SJCRH30 (cell line): Measurements from ENCODE around the gene HSPA2. TPM values are rescaled to one million over a fixed set of nuclear protein-coding genes. Genes with fewer than 3 reads are reported as not detected.

Experiments used
- DNase-seq, 2 experiments: peaks; one replicate each; pipeline ENCODE4 v3.0.0-alpha.2; 2015 to 2020
- H3K27ac ChIP-seq: fragments of 250-450 bp; sonication (Bioruptor Pico); 2 replicates; pipeline ENCODE4 v1.5.1; 2020; ENCODE audit warnings: mild to moderate bottlenecking, moderate library complexity
- H3K27me3 ChIP-seq: fragments of 250-450 bp; sonication (Bioruptor Pico); 2 replicates; pipeline ENCODE4 v1.5.1; 2020; ENCODE audit warnings: mild to moderate bottlenecking, moderate library complexity
- H3K36me3 ChIP-seq: fragments of 250-450 bp; sonication (Bioruptor Pico); 2 replicates; pipeline ENCODE4 v1.5.1; 2020; ENCODE audit warnings: mild to moderate bottlenecking, moderate library complexity
- H3K4me1 ChIP-seq: fragments of 250-450 bp; sonication (Bioruptor Pico); 2 replicates; pipeline ENCODE4 v1.5.1; 2020; ENCODE audit warnings: mild to moderate bottlenecking, moderate library complexity
- H3K4me3 ChIP-seq: fragments of 250-450 bp; sonication (Bioruptor Pico); 2 replicates; pipeline ENCODE4 v1.5.1; 2020; ENCODE audit warnings: mild to moderate bottlenecking, moderate library complexity
- H3K9me3 ChIP-seq: fragments of 250-450 bp; sonication (Bioruptor Pico); replicated peaks from 2 replicates; pipeline ENCODE4 v1.5.1; 2020; ENCODE audit warnings: mild to moderate bottlenecking, moderate library complexity
- total RNA-seq: library from RNA; depleted of rRNA; stranded (reverse); fragments of >200 nt; shearing (Covaris generic); gene quantifications from 2 replicates; pipeline ENCODE4 v1.2.3, GENCODE V29; 2014; rRNA removed

Gene HSPA2
- total RNA-seq: 1.8 and 1.9 TPM in 2 replicates

DNA sequence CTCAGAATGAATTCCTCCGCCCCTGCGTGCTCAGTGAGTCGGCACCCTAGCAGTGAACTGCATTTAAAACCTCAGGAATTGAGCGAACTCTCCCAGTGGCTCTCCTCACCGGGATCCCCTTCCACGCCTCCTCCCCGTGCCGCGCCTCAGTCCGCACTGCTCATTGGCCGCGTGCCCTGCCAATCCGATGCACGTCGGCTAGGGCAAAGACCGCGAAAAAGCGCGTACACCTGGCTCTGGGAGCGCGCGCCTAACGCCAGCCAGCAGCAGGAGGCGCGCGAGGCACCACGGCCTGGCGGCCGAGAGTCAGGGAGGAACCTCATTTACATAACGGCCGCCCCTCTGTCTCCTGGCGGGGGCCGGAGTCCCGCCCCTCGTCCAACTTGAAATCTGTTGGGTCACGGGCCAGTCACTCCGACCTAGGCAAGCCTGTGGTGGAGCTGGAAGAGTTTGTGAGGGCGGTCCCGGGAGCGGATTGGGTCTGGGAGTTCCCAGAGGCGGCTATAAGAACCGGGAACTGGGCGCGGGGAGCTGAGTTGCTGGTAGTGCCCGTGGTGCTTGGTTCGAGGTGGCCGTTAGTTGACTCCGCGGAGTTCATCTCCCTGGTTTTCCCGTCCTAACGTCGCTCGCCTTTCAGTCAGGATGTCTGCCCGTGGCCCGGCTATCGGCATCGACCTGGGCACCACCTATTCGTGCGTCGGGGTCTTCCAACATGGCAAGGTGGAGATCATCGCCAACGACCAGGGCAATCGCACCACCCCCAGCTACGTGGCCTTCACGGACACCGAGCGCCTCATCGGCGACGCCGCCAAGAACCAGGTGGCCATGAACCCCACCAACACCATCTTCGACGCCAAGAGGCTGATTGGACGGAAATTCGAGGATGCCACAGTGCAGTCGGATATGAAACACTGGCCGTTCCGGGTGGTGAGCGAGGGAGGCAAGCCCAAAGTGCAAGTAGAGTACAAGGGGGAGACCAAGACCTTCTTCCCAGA is at the start of gene HSPA2:
Gene HSPA2 (plus strand): TSS at position 534 of the 995 bp plus-strand sequence. CDS start 109 bp downstream, at position 643.
- Histone ChIP-seq H3K36me3 (no peaks in the 10 kb centered on the region), H3K27ac (peak within 1 kb of the TSS; percentile 70), H3K4me3 (peak within 1 kb of the TSS; percentile 62), H3K9me3 (no peaks in the 10 kb centered on the region), H3K4me1 (no peaks in the 10 kb centered on the region), H3K27me3 (no peaks in the 10 kb centered on the region)
- DNase-seq: peak; percentile 90

DNA sequence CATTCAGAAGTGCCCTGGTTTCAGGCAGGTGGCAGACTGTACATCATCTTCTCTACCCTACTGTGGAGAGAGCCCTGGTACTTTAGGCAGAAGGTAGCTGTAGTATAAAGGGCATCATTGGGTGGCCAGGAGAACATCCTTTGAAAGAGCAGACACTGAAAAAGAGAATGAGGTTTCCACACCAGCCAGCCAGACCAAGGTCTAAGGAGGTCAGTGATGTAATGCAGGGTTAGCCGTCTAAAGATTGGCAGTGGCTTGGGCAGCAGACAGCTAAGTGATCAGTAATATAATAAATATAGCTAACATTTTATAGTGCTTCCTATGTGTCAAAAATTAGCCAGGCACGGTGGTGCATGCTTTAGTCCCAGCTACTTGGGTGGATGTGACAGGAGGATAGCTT is 48.9 kb upstream of the HSPA2 start:
- peaks cover 4% of the 10 kb centered on the region for H3K4me1 ChIP-seq
- no peak overlapping the region for H3K27ac ChIP-seq
- H3K27me3 ChIP-seq: no peaks in the 10 kb centered on the region
- H3K9me3 ChIP-seq: no peaks in the 10 kb centered on the region
- peaks cover 8% of the 10 kb centered on the region for H3K36me3 ChIP-seq
- no peak overlapping the region for H3K4me3 ChIP-seq
- DNase-seq: no peak

DNA sequence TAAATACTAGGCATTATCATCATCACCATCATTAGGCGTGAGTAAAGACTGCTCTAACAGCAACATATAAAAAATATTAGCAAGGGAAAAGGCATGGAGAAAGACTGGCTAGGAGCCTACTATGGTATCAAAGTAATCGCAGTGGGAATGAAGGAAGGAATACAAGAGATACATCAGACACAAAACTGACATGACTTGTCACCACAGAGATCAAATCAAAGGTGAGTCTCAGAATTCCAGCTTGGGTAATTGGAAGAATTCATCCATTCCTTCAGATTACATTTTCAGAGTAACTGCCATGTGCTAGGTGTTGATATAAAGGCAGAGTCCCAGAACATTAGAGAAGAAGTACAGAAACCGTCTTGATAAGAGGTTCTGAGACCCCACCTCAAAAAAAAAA is 47.1 kb upstream of the HSPA2 start:
- Histone ChIP-seq H3K27ac (no peak overlapping the region), H3K4me1 (peaks cover 4% of the 10 kb centered on the region), H3K36me3 (peaks cover 4% of the 10 kb centered on the region; the same call in 1 of the 2 replicates), H3K9me3 (no peaks in the 10 kb centered on the region), H3K4me3 (no peak overlapping the region), H3K27me3 (no peaks in the 10 kb centered on the region)
- DNase-seq: no peak

DNA sequence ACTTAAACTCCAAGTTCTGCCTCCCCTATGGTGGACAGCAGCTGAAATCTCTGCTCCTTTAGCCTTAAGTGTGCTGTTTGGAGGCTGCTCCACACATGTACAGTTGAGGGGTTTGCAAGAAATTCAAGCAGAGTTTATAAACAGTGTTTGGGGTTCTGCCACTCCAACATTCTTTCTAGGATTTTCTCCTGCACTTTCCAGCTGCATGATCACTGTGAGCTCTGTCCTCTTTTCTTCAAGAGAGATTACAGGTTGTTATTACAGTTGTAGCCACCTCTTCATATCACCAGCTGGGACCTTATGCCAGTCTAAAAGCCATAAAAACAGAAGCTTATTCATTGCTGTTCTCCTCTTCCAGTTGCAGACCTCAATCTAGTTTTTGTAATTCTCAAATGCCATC is 45.3 kb upstream of the HSPA2 start:
- Histone ChIP-seq H3K4me3 (no peak overlapping the region), H3K9me3 (no peaks in the 10 kb centered on the region), H3K4me1 (peaks cover 4% of the 10 kb centered on the region), H3K36me3 (0 out of 2 replicates have a peak, but pooled peaks cover 2% of the 10 kb centered on the region), H3K27ac (peak overlapping the region; percentile 15; the same call in 1 of the 2 replicates), H3K27me3 (no peaks in the 10 kb centered on the region)
- peak; percentile 12 to 61 for DNase-seq

DNA sequence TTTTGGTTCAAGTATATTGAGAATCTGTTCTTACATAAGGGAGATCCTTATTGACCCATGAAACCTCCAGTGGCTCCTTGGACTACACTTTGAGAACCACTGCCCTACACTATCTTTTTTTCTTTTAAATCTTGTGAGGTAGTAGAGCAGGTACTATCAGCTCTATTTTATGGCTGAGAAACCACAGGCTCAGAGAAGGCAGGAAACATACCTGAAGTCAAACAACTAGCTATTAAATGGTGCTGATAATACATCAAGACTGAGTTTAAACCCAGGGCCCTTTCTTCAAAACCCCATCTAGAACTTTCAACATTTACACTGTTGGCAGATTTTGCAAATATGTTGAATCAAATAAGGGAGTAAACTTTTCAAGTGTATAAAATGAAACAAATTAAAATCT is 43.8 kb upstream of the HSPA2 start:
- no peaks in the 10 kb centered on the region for H3K9me3 ChIP-seq
- no peak overlapping the region for H3K27ac ChIP-seq
- 0 out of 2 replicates have a peak, but pooled peaks cover 2% of the 10 kb centered on the region for H3K36me3 ChIP-seq
- no peak for DNase-seq
- peaks cover 11% of the 10 kb centered on the region for H3K4me1 ChIP-seq
- H3K27me3 ChIP-seq: no peaks in the 10 kb centered on the region
- no peak overlapping the region for H3K4me3 ChIP-seq

DNA sequence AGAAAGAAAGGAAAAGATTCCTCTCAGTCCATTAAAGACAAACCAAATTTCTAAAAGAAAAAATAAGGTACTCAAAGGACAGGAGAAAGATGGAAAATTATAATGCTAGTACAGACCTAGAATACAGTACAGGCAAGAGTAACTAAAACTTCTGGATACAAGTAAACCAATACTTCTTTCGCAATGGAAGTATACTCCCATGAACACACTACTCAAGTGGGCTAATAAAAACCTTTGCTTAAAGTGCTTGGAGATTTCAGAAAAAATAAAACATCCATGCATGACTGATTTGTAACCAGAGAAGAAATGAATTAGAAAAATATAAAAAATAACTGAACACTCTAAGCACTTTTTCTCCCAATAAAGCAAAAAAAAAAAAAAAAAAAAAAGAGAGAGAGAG is 40.5 kb upstream of the HSPA2 start:
- Histone ChIP-seq H3K27ac (no peak overlapping the region), H3K4me3 (no peak overlapping the region), H3K9me3 (no peaks in the 10 kb centered on the region), H3K36me3 (0 out of 2 replicates have a peak, but pooled peaks cover 2% of the 10 kb centered on the region), H3K4me1 (peaks cover 13% of the 10 kb centered on the region), H3K27me3 (no peaks in the 10 kb centered on the region)
- DNase-seq: no peak

DNA sequence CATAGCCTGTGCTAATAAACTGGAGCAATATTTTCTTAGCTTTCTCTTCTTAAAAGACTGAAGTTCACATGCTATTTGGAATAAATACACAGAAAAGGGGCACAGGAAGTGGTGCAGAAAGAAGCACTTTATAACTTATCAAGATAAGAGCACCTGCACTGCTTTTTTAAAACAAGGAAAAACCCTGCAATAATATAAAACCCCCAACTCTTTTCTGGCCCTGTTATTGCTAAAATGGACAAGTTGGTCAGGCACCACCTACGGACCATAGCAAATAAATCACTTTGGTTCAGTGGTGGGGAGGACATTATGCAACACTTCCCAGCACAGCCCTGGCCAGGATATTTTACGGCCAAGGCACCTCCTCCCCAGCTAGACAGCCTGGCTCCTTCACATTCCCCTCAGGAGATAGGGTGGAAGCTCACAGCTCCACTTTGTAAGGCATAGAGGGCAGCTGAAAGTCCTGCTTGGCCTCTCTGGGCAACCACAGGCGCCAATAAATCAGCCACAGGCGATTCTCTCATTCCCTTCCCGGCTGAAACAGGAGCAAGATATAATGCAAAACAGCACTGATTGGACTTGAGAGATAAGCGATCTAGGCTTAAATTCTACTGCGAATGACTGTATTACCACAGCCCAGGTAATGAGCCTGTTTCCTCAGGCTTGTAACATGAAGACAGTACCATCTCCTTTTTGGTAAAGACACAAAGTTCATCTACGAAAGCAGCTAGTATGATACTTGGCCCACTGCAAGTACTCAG is 39.0 kb upstream of the HSPA2 start:
- Histone ChIP-seq H3K27me3 (no peaks in the 10 kb centered on the region), H3K9me3 (no peaks in the 10 kb centered on the region), H3K4me3 (peak overlapping the region; percentile 93), H3K36me3 (0 out of 2 replicates have a peak, but pooled peaks cover 2% of the 10 kb centered on the region), H3K27ac (no peak overlapping the region; the same call in 1 of the 2 replicates), H3K4me1 (peaks cover 12% of the 10 kb centered on the region)
- peak; percentile 47 to 54 for DNase-seq

DNA sequence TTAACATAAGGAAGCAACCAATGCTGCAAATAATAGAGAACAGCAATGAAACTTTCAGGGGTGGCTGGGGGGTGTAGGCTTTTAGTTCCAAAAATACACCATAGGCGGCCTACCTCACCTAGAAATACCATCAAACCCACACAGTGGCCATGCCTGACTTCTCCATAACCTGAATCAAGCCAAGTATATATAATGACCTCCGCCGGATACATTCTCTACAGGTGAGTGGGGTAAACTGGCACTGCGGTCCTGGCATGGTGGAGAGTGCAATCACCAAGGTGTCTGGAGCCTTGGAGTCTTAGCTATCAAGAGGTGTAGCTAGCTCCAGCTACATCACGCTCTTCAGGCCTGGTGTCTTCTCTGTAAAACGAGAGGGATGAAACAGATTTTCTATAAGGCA is 38.1 kb upstream of the HSPA2 start:
- Histone ChIP-seq H3K27ac (peak overlapping the region; percentile 96; the same call in 1 of the 2 replicates), H3K36me3 (0 out of 2 replicates have a peak, but pooled peaks cover 2% of the 10 kb centered on the region), H3K27me3 (no peaks in the 10 kb centered on the region), H3K9me3 (no peaks in the 10 kb centered on the region), H3K4me1 (peaks cover 16% of the 10 kb centered on the region), H3K4me3 (peak overlapping the region; percentile 93)
- peak in 1 of 2 experiments; percentile 11 for DNase-seq

DNA sequence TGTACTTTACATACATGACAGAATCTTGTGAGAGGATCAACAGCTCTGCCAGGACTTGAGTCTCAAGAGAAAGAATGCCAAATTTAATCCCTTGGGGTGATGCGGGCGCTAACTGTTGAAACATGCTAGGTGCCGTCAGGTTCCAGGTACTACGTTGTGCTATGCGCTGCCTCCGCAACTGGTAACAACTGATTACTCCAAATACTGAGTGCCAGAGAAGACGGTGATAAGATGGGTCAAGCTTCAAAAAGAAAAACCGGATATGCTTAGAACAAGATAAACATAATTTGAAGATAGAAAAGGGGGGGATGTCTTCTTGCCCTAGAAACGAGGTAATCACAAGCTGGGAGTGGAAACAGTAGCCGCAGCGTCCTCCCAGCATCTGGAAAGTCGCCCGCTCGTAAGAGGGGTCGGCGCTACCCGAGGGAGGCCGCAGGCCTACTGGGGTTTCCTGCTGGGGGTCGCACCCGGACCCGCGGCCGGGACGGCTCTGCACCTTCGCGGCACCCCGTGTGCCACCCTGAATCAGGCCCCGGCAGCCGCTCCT is 37.6 kb upstream of the HSPA2 start:
- no peaks in the 10 kb centered on the region for H3K27me3 ChIP-seq
- 0 out of 2 replicates have a peak, but pooled peaks cover 2% of the 10 kb centered on the region for H3K36me3 ChIP-seq
- no peaks in the 10 kb centered on the region for H3K9me3 ChIP-seq
- H3K4me3 ChIP-seq: peak overlapping the region; percentile 93
- H3K27ac ChIP-seq: peak overlapping the region; percentile 96
- H3K4me1 ChIP-seq: peaks cover 16% of the 10 kb centered on the region
- peak in 1 of 2 experiments; percentile 27 for DNase-seq

DNA sequence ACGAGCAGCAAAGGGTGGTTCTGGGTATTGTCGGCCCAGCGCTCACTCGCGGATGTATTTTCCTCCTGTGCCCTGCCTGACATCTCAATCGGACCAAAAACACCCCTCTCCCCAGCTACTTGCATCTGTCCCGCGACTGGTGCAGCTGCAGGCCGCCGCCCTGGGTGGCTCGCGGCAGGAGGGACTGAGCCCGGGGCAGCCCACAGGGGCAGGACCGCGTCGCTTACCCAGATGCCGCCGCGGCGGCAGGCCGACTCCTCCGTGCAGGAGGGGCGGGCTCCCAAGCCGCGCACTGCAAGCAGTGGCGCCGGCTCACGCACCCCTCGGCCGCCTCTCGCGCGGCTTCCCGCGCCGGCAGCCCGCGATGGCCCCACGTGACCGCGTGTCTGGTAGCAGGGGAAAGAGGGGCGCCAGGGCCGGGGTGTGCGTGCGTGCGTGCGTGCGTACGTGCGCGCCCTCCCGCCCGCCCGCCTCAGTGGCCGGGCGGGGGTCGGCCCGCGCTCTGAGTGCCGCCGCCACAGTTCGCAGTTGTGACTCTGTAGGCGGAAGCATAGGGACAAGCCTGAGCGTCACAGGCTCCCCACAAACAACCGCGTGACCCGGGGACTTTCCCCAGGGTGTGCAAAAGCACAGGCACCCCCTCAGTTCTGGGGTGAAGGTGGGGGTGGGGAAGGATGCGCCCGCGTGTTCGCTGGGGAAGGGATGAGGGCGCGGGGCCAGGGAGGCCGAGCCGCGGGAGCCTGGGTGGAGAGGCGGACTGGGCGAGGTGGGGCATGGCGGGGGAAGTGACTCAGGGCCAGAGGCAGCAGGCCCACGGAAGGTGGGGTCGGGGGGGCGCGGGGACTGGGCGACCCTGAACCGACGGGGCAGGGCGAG is 36.9 kb upstream of the HSPA2 start, which contains the start of gene ZBTB25:
Gene ZBTB25 (minus strand): TSS at position 405 of the 876 bp plus-strand sequence. CDS start 13,305 bp downstream, outside the sequence.
- Histone ChIP-seq H3K4me1 (peaks cover 16% of the 10 kb centered on the region), H3K9me3 (no peaks in the 10 kb centered on the region), H3K4me3 (peak within 1 kb of the TSS; percentile 93), H3K36me3 (0 out of 2 replicates have a peak, but pooled peaks cover 1% of the 10 kb centered on the region), H3K27me3 (no peaks in the 10 kb centered on the region), H3K27ac (peak within 1 kb of the TSS; percentile 96)
- DNase-seq: peak; percentile 91

DNA sequence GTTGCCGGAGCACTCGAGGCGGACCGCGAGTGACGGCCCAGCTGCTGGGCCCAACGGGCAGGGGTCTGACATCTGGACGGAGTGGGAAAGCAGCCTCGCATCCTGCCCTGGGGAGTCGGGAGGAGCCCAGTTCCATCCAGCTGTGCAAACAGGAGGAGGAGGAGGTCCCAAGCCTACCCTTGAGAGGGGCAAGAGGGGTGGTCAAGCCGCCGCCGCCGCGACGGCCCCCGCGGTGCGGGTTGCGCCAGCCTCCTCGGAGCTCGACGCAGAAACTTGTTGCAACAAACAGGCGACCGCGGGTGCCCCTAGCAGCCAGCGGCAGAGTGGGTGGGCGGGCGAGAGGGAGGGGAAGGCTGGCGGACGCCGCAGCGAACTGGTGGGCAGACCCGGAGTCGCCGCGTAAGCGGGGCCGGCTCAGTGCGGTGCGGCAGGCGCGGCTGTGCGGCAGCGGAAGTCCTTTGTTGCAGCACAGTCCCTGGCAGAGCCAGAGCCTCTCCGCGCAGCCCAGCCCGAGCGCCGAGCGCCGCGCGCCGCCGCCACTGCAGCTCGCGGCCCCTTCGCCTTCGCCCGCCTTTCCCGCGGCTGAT is 36.1 kb upstream of the HSPA2 start, which contains the start of gene ZBTB1:
Gene ZBTB1 (plus strand): TSS at position 461 of the 587 bp plus-strand sequence. CDS start 16,735 bp downstream, outside the sequence.
- Histone ChIP-seq H3K27me3 (no peaks in the 10 kb centered on the region), H3K27ac (peak within 1 kb of the TSS; percentile 96), H3K9me3 (no peaks in the 10 kb centered on the region), H3K4me1 (peaks cover 16% of the 10 kb centered on the region), H3K4me3 (peak within 1 kb of the TSS; percentile 93), H3K36me3 (no peaks in the 10 kb centered on the region)
- peak; percentile 82 to 86 for DNase-seq

DNA sequence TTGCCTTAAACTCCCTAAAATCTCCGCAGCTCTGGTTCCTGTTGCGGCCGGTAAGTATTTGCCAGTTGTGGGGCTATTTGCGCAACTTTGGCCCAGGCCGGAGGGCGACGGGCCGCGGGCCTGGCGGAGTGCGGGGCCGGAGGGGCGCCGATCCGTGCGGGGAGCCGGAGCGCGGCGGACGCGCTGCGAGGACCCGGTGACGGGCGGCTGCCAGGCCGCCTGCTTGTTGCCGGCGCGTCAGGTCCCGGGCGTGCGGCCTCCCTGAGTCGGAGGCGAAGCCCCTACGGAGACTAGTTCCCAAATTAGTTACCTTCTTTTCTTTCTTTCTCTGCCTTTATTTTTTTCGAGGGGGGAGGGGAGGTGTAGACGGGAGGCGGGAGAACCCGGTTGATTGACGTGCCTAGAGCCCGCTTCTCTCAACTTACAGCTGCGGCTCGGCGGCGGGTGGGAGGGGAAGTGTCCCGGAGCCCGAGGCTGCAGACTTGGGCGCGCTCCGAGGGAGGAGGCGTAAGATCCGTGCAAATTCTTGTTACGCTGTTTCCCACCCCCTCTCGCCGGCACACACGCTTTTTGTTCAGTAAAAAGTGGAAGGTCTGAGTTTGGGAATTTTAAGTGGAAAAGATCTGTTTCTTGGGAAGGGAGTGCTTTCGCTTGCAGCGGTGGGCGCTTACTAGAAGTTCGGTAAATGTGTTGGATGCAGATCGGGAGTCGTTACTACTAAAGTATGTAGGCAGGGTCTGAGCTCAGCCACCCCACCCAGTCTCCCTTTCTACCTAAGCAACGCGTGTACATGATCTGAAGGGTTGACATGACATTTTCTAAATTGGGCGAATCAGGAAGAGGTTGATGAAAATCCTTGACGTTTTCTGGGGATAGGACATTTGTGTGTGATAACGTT is 35.4 kb upstream of the HSPA2 start:
- DNase-seq: peak; percentile 90 to 92
- peak overlapping the region; percentile 93 for H3K4me3 ChIP-seq

More for the DNA sequence above, 35.4 kb upstream of the HSPA2 start:
- H3K4me1 ChIP-seq: peaks cover 16% of the 10 kb centered on the region
- H3K27ac ChIP-seq: peak overlapping the region; percentile 96
- no peaks in the 10 kb centered on the region for H3K9me3 ChIP-seq
- no peaks in the 10 kb centered on the region for H3K36me3 ChIP-seq
- no peaks in the 10 kb centered on the region for H3K27me3 ChIP-seq
